Nephron progenitor cell (in vitro differentiated cells): ENCODE measurements around the gene GNAI2.

ENCODE experiments used
- DNase-seq: peaks from one replicate; pipeline ENCODE4 v3.0.0; 2021
- H3K27ac Mint-ChIP-seq: 2 replicates; pipeline ENCODE4 v1.8.0; 2021; ENCODE audit warnings: mild to moderate bottlenecking, moderate library complexity, mixed read lengths
- H3K27me3 Mint-ChIP-seq: 2 replicates; pipeline ENCODE4 v1.8.0; 2021; ENCODE audit warnings: mild to moderate bottlenecking, low read depth, mixed read lengths; ENCODE audit not compliant: poor library complexity
- H3K36me3 Mint-ChIP-seq: 2 replicates; pipeline ENCODE4 v1.8.0; 2021; ENCODE audit warnings: low read depth, mixed read lengths
- H3K4me1 Mint-ChIP-seq: 2 replicates; pipeline ENCODE4 v1.8.0; 2021; ENCODE audit warnings: mixed read lengths
- H3K4me3 Mint-ChIP-seq: 2 replicates; pipeline ENCODE4 v1.8.0; 2021; ENCODE audit warnings: mild to moderate bottlenecking, moderate library complexity, mixed read lengths
- H3K9me3 Mint-ChIP-seq: 2 replicates; pipeline ENCODE4 v1.8.0; 2021; ENCODE audit warnings: mild to moderate bottlenecking, moderate library complexity, mixed read lengths
- CTCF ChIP-seq: fragments of 200-600 bp; sonication (generic); IDR thresholded peaks from 2 replicates; pipeline ENCODE4 v1.5.0; 2021; ENCODE audit warnings: antibody characterized with exemption

GNAI2 gene

GRCh38 chr3:50194903-50195500 lies 41.0 kb upstream of the GNAI2 start:
- no peaks in the 10 kb centered on the region for H3K9me3 Mint-ChIP-seq

DNA sequence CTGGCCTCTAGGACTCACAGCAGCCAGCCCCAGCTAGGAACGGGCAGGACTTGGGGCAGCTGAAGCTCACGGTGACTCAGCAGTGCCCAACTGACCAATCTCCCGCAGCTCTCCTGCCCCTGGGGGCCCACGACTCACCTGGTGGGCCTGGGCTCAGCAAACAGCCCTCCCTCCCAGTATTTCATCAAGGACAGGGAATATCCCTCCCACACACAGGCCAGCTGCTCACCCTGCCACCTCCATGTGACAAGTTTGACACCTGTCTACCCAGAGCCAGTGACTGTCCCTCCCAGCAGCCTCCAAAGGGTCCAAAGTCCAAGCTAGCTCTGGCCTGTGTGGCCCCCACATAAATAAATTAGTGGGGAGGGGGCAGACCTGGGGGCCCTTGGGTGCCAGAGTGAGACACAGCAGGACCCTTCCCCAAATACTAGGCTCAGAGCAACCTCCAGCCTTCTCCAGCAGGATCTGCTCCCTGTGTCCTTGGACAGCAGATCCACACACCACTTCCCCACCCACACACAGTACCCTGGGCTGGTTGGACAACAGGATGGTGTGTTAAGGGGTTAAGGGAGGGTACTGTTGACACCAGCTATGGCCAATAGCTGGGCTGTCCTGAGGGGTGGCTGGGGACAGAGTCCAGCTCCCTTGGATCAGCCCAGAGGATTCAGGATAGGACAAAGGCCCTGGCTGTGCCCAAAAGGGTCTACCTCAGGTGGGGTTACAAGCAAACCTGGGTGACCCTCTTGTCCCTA lies 40.3 kb upstream of the GNAI2 start:
- no peaks in the 10 kb centered on the region for H3K36me3 Mint-ChIP-seq

More at GRCh38 chr3:50194903-50195500, 41.0 kb upstream of the GNAI2 start:
- H3K4me3 Mint-ChIP-seq = no peak overlapping the region
- TF ChIP-seq CTCF = no peak
- peaks cover 12% of the 10 kb centered on the region for H3K4me1 Mint-ChIP-seq
- H3K36me3 Mint-ChIP-seq = no peaks in the 10 kb centered on the region
- H3K27ac Mint-ChIP-seq = no peak overlapping the region
- peaks cover 15% of the 10 kb centered on the region for H3K27me3 Mint-ChIP-seq
- DNase-seq = no peak

DNA sequence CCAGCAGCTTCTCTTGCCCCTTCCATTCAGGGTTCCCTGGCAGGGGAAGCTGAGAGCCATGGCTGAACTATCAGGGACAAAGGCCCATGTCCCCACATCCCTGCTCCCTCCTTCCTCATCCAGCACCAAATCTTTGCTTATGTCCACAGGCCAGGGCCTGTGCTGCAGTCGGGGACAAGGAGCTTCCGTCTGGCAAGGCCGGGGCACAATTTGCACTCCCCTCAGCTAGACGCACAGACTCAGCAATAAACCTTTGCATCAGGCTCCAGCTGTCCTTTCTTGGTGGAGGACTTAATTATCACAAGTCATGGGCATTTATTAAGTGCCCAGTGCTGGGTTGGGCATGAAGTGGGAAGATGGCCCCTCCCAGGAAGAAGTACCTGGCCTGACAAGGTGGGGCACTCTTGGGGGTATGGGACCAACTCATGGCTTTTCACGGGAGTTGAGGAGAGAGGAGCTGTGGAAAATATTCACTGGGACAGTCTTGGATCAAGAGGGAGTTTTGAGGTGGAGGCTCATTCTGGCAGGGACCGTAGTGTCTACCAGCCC lies 39.7 kb upstream of the GNAI2 start:
- Mint-ChIP-seq H3K36me3 (no peaks in the 10 kb centered on the region), H3K27me3 (peaks cover 15% of the 10 kb centered on the region), H3K4me1 (peaks cover 20% of the 10 kb centered on the region), H3K4me3 (no peak overlapping the region), H3K27ac (peak overlapping the region; percentile 5), H3K9me3 (no peaks in the 10 kb centered on the region)
- no peak for TF ChIP-seq CTCF
- no peak for DNase-seq

More for the DNA sequence above, 40.3 kb upstream of the GNAI2 start:
- Mint-ChIP-seq H3K9me3 (no peaks in the 10 kb centered on the region), H3K27ac (no peak overlapping the region), H3K27me3 (peaks cover 15% of the 10 kb centered on the region), H3K4me3 (no peak overlapping the region), H3K4me1 (peaks cover 13% of the 10 kb centered on the region)
- DNase-seq = no peak
- no peak for TF ChIP-seq CTCF

DNA sequence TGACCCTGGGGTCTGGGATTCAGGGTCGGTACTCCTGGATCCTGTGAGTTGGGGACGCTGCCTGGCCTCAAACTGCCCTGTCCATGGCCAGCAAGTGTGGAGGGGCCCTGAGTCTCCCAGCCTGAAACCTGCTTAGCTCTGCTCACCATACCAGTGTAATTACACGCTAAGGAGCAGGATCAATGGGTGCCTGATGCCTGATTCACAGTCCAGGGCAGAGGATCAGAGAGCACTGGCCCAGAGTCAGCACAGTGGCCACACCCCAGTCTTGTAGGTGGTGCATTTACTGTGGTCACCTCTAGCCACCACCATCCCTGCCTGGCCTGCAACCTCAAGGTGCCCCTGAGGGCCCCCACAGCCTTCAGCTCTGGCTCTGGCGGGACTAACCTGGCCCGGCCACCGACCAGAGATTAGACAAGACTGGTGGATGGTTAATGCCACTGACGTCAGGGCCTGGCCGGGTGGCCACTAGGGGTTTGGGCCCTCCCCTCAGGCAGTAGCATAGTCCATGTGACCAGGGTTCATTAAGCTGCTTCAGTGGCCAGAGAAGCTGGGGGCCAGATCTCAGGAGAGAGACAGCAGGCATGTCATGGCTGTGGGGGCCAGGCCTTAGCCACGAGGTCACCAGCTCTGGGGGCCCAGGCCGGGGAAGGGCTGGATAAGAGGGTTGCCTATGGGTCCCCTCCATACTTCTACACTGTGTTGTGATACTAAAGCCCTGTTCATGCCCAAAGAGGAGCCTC lies 34.3 kb upstream of the GNAI2 start:
- Mint-ChIP-seq H3K9me3 (no peaks in the 10 kb centered on the region), H3K27ac (no peak overlapping the region), H3K36me3 (no peaks in the 10 kb centered on the region), H3K4me1 (peaks cover 39% of the 10 kb centered on the region), H3K27me3 (peaks cover 14% of the 10 kb centered on the region), H3K4me3 (no peak overlapping the region)
- DNase-seq = no peak
- TF ChIP-seq CTCF = no peak

DNA sequence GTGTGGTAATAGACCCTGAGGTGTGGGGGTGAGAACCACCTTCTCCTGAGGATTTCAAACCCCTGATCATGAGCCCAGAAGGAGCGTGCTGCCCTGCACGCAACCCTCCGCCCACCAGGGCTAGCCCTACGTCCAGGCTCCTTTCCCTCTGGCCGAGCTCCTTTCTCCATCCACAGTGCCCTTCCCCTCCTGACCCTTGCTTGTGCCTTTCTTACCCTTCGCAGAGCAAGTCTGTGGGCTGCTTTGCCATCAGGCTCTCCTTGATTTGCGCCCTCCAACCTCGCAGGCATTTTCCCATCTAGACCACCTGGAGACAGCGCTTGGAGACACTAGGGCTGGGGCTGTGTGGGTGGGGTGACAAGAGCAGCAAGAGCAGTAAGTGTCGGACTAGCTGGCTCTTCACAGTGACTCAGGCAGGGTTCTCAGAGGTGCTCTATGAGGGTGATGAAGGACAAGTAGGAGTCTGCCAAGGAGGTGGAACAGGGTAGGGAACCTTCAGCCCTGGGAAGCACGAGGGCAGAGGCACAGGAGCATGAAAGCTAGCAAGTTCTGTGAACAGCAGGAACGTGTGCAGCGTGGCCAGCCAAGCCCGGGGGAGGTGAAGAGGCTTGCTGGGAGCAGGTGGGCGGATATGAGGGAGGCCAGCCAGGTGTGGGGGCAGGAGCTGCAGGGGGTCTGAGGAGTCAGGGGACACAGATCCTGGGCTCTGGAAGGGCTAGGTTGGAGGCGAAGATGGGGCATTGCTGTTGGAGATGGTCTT lies 33.5 kb upstream of the GNAI2 start:
- Mint-ChIP-seq H3K4me3 (peak overlapping the region; percentile 56), H3K27ac (peak overlapping the region; percentile 14), H3K36me3 (no peaks in the 10 kb centered on the region)

More for the DNA sequence above, 33.5 kb upstream of the GNAI2 start:
- H3K27me3 Mint-ChIP-seq = peaks cover 21% of the 10 kb centered on the region
- peaks cover 39% of the 10 kb centered on the region for H3K4me1 Mint-ChIP-seq
- H3K9me3 Mint-ChIP-seq = no peaks in the 10 kb centered on the region
- no peak for TF ChIP-seq CTCF
- DNase-seq = no peak
